HepG2 (cell line): ENCODE measurements around the gene PPP1R16B. TPM values are rescaled to one million over a fixed set of nuclear protein-coding genes. Genes with fewer than 3 reads are reported as not detected.

ENCODE experiments used
- MAFG ChIP-seq: sonication (generic); formaldehyde crosslinking; IDR thresholded peaks from 2 replicates; pipeline ENCODE4 v1.5.1; 2020; ENCODE audit warnings: mild to moderate bottlenecking, missing genetic modification reagents
- ZBED4 ChIP-seq: sonication (generic); formaldehyde crosslinking; IDR thresholded peaks from 2 replicates; pipeline ENCODE4 v1.4.0; 2020; ENCODE audit warnings: missing genetic modification reagents, borderline replicate concordance
- ZNF3 ChIP-seq: IDR thresholded peaks from 2 replicates; pipeline ENCODE4 v1.7.0; 2017; ENCODE audit warnings: inconsistent platforms
- ZNF878 ChIP-seq: sonication (generic); formaldehyde crosslinking; IDR thresholded peaks from 2 replicates; pipeline ENCODE4 v1.8.1; 2023; ENCODE audit warnings: mild to moderate bottlenecking, missing genetic modification reagents, moderate library complexity
- polyA plus RNA-seq, 8 experiments: library from polyadenylated mRNA; depleted of rRNA in 3 of 8; stranded (reverse) in 7 of 8; unstranded in 1 of 8; fragments of >200 nt; fragmentation: Illumina TruSeq in 4 of 8; extraction: Trizol in 4 of 8; gene quantifications; 2 replicates each; pipeline versions ENCODE4 v1.2.1 to v1.2.3, GENCODE V29; 2011 to 2016; ENCODE audit warnings: low read depth in 4 of 8, missing spikeins in 1 of 8, mixed read lengths in 1 of 8; ENCODE audit not compliant: insufficient read depth in 1 of 8
- total RNA-seq, 5 experiments: library from RNA; depleted of rRNA; stranded (reverse); fragments of >200 nt; fragmentation: Illumina TruSeq; extraction: Trizol; gene quantifications; 2 replicates each; pipeline ENCODE4 v1.2.3, GENCODE V29; 2016; ENCODE audit warnings: low read depth in 1 of 5
- TF ChIP-seq, protein P1 (sequence below): IDR thresholded peaks from 2 replicates; pipeline ENCODE4 v1.6.1; 2016; ENCODE audit warnings: low read depth, missing genetic modification reagents, missing compliant biosample characterization

PPP1R16B gene
- total and polyA plus RNA-seq, 2 of the 13 experiments (the other 11 are each of a cell fraction or from before 2014, with no cell fraction given) = 0.02 to 0.11 TPM

- no peak for TF ChIP-seq ZBED4 (CRISPR knock-in tag)
- TF ChIP-seq ZNF878 (CRISPR knock-in tag) = no peak
- TF ChIP-seq ZNF3 = no peak
- TF ChIP-seq MAFG (CRISPR knock-in tag) = no peak
- TF ChIP-seq, protein P1, sequence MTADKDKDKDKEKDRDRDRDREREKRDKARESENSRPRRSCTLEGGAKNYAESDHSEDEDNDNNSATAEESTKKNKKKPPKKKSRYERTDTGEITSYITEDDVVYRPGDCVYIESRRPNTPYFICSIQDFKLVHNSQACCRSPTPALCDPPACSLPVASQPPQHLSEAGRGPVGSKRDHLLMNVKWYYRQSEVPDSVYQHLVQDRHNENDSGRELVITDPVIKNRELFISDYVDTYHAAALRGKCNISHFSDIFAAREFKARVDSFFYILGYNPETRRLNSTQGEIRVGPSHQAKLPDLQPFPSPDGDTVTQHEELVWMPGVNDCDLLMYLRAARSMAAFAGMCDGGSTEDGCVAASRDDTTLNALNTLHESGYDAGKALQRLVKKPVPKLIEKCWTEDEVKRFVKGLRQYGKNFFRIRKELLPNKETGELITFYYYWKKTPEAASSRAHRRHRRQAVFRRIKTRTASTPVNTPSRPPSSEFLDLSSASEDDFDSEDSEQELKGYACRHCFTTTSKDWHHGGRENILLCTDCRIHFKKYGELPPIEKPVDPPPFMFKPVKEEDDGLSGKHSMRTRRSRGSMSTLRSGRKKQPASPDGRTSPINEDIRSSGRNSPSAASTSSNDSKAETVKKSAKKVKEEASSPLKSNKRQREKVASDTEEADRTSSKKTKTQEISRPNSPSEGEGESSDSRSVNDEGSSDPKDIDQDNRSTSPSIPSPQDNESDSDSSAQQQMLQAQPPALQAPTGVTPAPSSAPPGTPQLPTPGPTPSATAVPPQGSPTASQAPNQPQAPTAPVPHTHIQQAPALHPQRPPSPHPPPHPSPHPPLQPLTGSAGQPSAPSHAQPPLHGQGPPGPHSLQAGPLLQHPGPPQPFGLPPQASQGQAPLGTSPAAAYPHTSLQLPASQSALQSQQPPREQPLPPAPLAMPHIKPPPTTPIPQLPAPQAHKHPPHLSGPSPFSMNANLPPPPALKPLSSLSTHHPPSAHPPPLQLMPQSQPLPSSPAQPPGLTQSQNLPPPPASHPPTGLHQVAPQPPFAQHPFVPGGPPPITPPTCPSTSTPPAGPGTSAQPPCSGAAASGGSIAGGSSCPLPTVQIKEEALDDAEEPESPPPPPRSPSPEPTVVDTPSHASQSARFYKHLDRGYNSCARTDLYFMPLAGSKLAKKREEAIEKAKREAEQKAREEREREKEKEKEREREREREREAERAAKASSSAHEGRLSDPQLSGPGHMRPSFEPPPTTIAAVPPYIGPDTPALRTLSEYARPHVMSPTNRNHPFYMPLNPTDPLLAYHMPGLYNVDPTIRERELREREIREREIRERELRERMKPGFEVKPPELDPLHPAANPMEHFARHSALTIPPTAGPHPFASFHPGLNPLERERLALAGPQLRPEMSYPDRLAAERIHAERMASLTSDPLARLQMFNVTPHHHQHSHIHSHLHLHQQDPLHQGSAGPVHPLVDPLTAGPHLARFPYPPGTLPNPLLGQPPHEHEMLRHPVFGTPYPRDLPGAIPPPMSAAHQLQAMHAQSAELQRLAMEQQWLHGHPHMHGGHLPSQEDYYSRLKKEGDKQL (CRISPR knock-in tag) = no peak
Observed at GRCh38 chr20:38830356-38830755, 24.9 kb downstream of the PPP1R16B start (continued).
